DOHH2 (cell line): Measurements from ENCODE around the gene FREM1.
A peak's percentile ranks its signal among the peaks of the same experiment; 100 is the strongest.

Source experiments
- CTCF ChIP-seq: fragments of 200-600 bp; sonication (generic); IDR thresholded peaks from one replicate; pipeline ENCODE4 v1.5.1; 2014; ENCODE audit warnings: antibody characterized with exemption, mild to moderate bottlenecking, low read depth, low read length; ENCODE audit not compliant: poor library complexity, severe bottlenecking
- EZH2phosphoT487 ChIP-seq: fragments of 200-600 bp; sonication (generic); IDR thresholded peaks from 2 replicates; pipeline ENCODE4 v1.6.1; 2017; ENCODE audit warnings: borderline replicate concordance, mild to moderate bottlenecking, antibody characterized with exemption, low read length, moderate library complexity, mixed read lengths

GRCh38 chr9:14768405-14769229 is 141.6 kb downstream of the FREM1 start:
- peak; percentile 74 for TF ChIP-seq CTCF
- peak; percentile 72; the same call in 1 of the 2 replicates for TF ChIP-seq EZH2phosphoT487
